HG03196 (cell line): ENCODE measurements around the gene TUBAL3.

Experiments
- ATAC-seq: cut with Tn5 transposase; IDR thresholded peaks from one replicate; pipeline ENCODE4 v1.9.1; 2021; ENCODE audit not compliant: unreplicated experiment

TUBAL3 gene

DNA sequence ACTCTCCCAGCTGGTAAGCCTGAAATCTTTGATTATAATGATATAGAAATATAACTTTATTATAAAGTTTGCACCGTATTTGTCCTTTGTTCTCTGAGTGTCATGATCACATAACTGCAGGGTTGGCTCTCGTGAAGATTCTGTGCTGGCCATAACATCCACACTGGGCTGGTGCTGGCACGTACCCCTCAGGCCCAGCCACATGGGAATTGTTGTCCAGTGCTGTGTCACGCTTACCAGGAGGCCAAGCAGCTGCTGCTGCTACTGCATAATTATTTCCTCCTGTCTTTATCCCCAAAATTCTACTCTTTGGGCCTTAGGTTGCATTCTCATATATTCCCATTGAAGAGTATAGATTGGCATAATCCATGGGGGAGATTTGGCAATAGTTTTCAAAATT lies 60.6 kb downstream of the TUBAL3 start:
- ATAC-seq, result no peak

DNA sequence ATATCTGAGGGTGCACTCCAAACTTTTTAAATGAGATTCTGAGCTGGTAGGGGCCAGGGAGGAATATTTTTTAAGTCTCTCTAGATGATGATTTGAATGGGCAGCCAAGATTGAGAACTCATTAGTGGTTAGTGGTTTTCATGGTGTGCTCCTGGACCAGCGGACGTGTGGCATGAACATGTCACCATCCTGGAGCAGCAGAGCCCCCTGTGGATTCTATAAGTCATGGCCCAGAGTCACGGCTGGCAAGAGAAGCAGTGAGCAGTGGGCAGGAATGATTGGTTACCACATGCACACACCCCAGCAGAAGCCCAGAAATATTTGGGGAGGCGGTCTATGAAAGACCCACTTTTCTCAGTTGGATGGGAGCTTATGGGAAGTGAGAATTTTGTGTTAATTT lies 61.1 kb downstream of the TUBAL3 start:
- ATAC-seq, result no peak
